Retina (tissue), 1 donor: Measurements from ENCODE around the gene FAM124A.
"Not testable (repeated sequence)": the region's sequence is repeated elsewhere in the genome, so short reads cannot be mapped to it uniquely, and the experiment has no call there.

Source experiments
- DNase-seq: peaks from one replicate; pipeline ENCODE4 v3.0.0-alpha.2; 2016

Gene FAM124A

GRCh38 chr13:51271528-51272085 is 49.4 kb downstream of the FAM124A start:
- DNase-seq = no peak

- DNase-seq = no peak
These were observed 52.9 kb downstream of the FAM124A start for GRCh38 chr13:51275101-51275500.

- no peak for DNase-seq
These were observed 54.4 kb downstream of the FAM124A start for GRCh38 chr13:51276636-51277035.

GRCh38 chr13:51277928-51278327 is 55.7 kb downstream of the FAM124A start:
- DNase-seq = no peak

GRCh38 chr13:51278426-51279130 is 56.4 kb downstream of the FAM124A start:
- DNase-seq = no peak

GRCh38 chr13:51280379-51280940 is 58.3 kb downstream of the FAM124A start:
- DNase-seq = no peak

GRCh38 chr13:51282322-51282721 is 60.1 kb downstream of the FAM124A start:
- no peak for DNase-seq

- not testable (repeated sequence) for DNase-seq
These were observed 60.7 kb downstream of the FAM124A start for GRCh38 chr13:51282923-51283322.

- no peak for DNase-seq
These were observed 61.2 kb downstream of the FAM124A start for GRCh38 chr13:51283371-51283770.

- DNase-seq = no peak
These were observed 62.1 kb downstream of the FAM124A start for GRCh38 chr13:51284339-51284738.

- peak; percentile 85 for DNase-seq
These were observed 64.2 kb downstream of the FAM124A start for GRCh38 chr13:51286135-51287002.

- no peak for DNase-seq
These were observed 65.6 kb downstream of the FAM124A start for GRCh38 chr13:51287758-51288157.

- DNase-seq = not testable (repeated sequence)
These were observed 66.1 kb downstream of the FAM124A start for GRCh38 chr13:51288254-51288653.

GRCh38 chr13:51291341-51291740 is 69.1 kb downstream of the FAM124A start:
- DNase-seq = no peak

- no peak for DNase-seq
These were observed 69.9 kb downstream of the FAM124A start for GRCh38 chr13:51292000-51292565.

GRCh38 chr13:51297556-51297955 is 75.4 kb downstream of the FAM124A start:
- DNase-seq = no peak

- no peak for DNase-seq
These were observed 76.6 kb downstream of the FAM124A start for GRCh38 chr13:51298812-51299211.

GRCh38 chr13:51303063-51303552 is 80.9 kb downstream of the FAM124A start:
- peak; percentile 48 for DNase-seq

- no peak for DNase-seq
These were observed 81.7 kb downstream of the FAM124A start for GRCh38 chr13:51303882-51304281.

GRCh38 chr13:51305271-51305967 is 83.2 kb downstream of the FAM124A start:
- DNase-seq = no peak

- DNase-seq = no peak
These were observed 86.6 kb downstream of the FAM124A start for GRCh38 chr13:51308781-51309180.

- no peak for DNase-seq
These were observed 89.0 kb downstream of the FAM124A start for GRCh38 chr13:51311231-51311630.
